A673 (cell line): ENCODE data around the gene FAM120B. TPM values are rescaled to one million over a fixed set of nuclear protein-coding genes. Genes with fewer than 3 reads are reported as not detected.

ENCODE experiments used
- BruUV-seq: library from RNA; stranded (reverse); fragments of 400-500 nt; replicated peaks from 2 replicates; lab custom pipeline; 2021; lab: Mats Ljungman, UMichigan
- CTCF ChIA-PET: fragments of 300-600 bp; sonication (Branson Sonifier 250); formaldehyde crosslinking; loops from one replicate; lab custom pipeline; 2022; ENCODE audit warnings: antibody characterized with exemption; lab: Charles Lee
- POLR2A ChIA-PET: fragments of 300-600 bp; sonication (Branson Sonifier 250); formaldehyde crosslinking; loops from one replicate; lab custom pipeline; 2022; ENCODE audit warnings: antibody characterized with exemption; ENCODE audit not compliant: low non-redundant PET; lab: Charles Lee
- DNase-seq: peaks from one replicate; pipeline ENCODE4 v3.0.0-alpha.2; 2015; ENCODE audit warnings: low spot score
- H3K27ac ChIP-seq: fragments of 200-600 bp; sonication (generic); 2 replicates; pipeline ENCODE4 v1.5.1; 2016; ENCODE audit warnings: mixed run types, low read depth, mild to moderate bottlenecking, mixed read lengths, antibody characterized with exemption, low read length; ENCODE audit not compliant: poor library complexity, severe bottlenecking
- H3K27me3 ChIP-seq: fragments of 200-600 bp; sonication (generic); replicated peaks from 2 replicates; pipeline ENCODE4 v1.6.1; 2017; ENCODE audit warnings: mixed run types, low read depth, mild to moderate bottlenecking, mixed read lengths, antibody characterized with exemption, low read length; ENCODE audit not compliant: insufficient read depth, poor library complexity
- H3K36me3 ChIP-seq: fragments of 200-600 bp; sonication (generic); 2 replicates; pipeline ENCODE4 v1.6.1; 2016; ENCODE audit warnings: mixed run types, mild to moderate bottlenecking, mixed read lengths, antibody characterized with exemption, low read length; ENCODE audit not compliant: insufficient read depth, poor library complexity, severe bottlenecking
- H3K4me1 ChIP-seq: fragments of 200-600 bp; sonication (generic); 2 replicates; pipeline ENCODE4 v1.6.1; 2017; ENCODE audit warnings: mixed run types, mild to moderate bottlenecking, mixed read lengths, antibody characterized with exemption, low read length; ENCODE audit not compliant: insufficient read depth, poor library complexity, severe bottlenecking
- H3K4me3 ChIP-seq: fragments of 200-600 bp; sonication (generic); 2 replicates; pipeline ENCODE4 v1.5.1; 2016; ENCODE audit warnings: low read depth, mixed run types, mild to moderate bottlenecking, mixed read lengths, low read length; ENCODE audit not compliant: poor library complexity, severe bottlenecking
- H3K9me3 ChIP-seq: fragments of 200-600 bp; sonication (generic); 2 replicates; pipeline ENCODE4 v1.6.1; 2016; ENCODE audit warnings: mixed run types, low read depth, mild to moderate bottlenecking, mixed read lengths, antibody characterized with exemption, low read length; ENCODE audit not compliant: poor library complexity, severe bottlenecking
- EZH2 ChIP-seq: fragments of 200-600 bp; sonication (generic); IDR thresholded peaks from 2 replicates; pipeline ENCODE4 v1.6.1; 2017; ENCODE audit warnings: borderline replicate concordance, low read depth, mild to moderate bottlenecking, mixed read lengths, antibody characterized with exemption, low read length; ENCODE audit not compliant: poor library complexity, severe bottlenecking
- intact Hi-C: fragments of 100-400 bp; cut with micrococcal nuclease; formaldehyde crosslinking; loops from one replicate; pipeline ENCODE4 v1.10.0; 2022; ENCODE audit not compliant: unreplicated experiment
- total RNA-seq: library from RNA; stranded (reverse); gene quantifications from 2 replicates; pipeline ENCODE4 v1.2.3, GENCODE V29; 2021
- TF ChIP-seq, protein P1 (sequence below): fragments of 300-800, 200-600 bp; sonication (generic); conservative IDR thresholded peaks from 2 replicates; pipeline ENCODE4 v1.5.1; 2017; ENCODE audit warnings: low read depth, mild to moderate bottlenecking, antibody characterized with exemption, low read length, moderate library complexity, mixed read lengths

The FAM120B gene
- total RNA-seq, 1 experiment from 2014 or later, result 31.6 TPM

DNA sequence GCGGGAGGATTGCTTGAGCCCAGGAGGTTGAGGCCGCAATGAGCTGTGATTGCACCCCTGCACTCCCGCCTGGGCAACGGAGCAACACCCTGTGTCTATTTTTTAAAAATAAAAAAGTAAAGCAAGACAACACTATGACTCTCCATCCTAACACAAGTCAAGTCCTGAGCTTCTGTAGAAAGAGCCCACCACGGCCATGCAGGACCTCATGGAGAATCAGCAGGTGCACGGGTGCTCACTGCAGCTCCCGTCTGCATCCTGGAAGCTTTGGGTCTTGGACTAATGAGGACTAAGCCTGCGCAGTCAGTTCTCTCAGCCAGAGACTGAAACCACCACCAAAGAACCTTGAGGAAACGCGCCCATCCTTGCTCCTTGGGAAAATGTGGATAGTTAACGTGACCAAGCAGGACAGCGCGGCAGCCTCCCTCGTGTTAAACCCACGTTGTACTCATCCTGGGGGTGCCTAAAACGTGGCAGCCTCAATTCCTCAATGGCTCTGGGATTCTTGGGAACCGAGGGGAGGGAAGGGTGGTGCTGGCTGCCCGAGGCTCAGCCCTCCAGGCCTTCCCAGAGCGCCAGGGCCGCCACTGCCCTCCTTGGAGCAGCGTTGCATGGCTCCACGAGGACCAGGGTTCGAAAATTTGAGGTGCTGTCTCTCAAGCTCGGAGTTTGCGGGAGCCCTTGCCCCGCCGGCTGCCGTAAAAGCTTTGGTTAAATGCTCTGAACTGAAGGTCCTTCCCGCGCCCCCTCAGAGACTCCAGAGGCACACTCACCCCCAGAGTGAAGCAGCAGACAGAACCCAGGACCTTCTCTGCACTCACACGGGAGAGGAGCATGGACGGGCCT lies 44.7 kb upstream of the FAM120B start:
- ChIA-PET POLR2A (no interaction called here), CTCF (no interaction called here)
- intact Hi-C loops, result no loop called here
- H3K4me3 ChIP-seq, result no peak overlapping the region
- H3K27ac ChIP-seq, result no peak overlapping the region
- BruUV-seq, result no TSS peak
- DNase-seq, result no peak
- H3K9me3 ChIP-seq, result no peaks in the 10 kb centered on the region
- no peaks in the 10 kb centered on the region for H3K36me3 ChIP-seq
- no peaks in the 10 kb centered on the region for H3K27me3 ChIP-seq
- TF ChIP-seq, protein P1, sequence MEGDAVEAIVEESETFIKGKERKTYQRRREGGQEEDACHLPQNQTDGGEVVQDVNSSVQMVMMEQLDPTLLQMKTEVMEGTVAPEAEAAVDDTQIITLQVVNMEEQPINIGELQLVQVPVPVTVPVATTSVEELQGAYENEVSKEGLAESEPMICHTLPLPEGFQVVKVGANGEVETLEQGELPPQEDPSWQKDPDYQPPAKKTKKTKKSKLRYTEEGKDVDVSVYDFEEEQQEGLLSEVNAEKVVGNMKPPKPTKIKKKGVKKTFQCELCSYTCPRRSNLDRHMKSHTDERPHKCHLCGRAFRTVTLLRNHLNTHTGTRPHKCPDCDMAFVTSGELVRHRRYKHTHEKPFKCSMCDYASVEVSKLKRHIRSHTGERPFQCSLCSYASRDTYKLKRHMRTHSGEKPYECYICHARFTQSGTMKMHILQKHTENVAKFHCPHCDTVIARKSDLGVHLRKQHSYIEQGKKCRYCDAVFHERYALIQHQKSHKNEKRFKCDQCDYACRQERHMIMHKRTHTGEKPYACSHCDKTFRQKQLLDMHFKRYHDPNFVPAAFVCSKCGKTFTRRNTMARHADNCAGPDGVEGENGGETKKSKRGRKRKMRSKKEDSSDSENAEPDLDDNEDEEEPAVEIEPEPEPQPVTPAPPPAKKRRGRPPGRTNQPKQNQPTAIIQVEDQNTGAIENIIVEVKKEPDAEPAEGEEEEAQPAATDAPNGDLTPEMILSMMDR, result no peak
- no peak for TF ChIP-seq EZH2
- H3K4me1 ChIP-seq, result no peaks in the 10 kb centered on the region

GRCh38 chr6:170262489-170263088 lies 44.0 kb upstream of the FAM120B start:
- ChIA-PET CTCF (no interaction called here), POLR2A (no interaction called here)
- no peak overlapping the region for H3K4me3 ChIP-seq
- H3K27ac ChIP-seq, result no peak overlapping the region
- no peaks in the 10 kb centered on the region for H3K4me1 ChIP-seq
- H3K9me3 ChIP-seq, result no peaks in the 10 kb centered on the region
- H3K27me3 ChIP-seq, result no peaks in the 10 kb centered on the region
- no peaks in the 10 kb centered on the region for H3K36me3 ChIP-seq
- TF ChIP-seq EZH2, result no peak
- TF ChIP-seq, protein P1, result no peak
- no TSS peak for BruUV-seq
- no peak for DNase-seq
- intact Hi-C loops, result no loop called here

GRCh38 chr6:170263410-170263809 lies 43.1 kb upstream of the FAM120B start:
- no peaks in the 10 kb centered on the region for H3K27me3 ChIP-seq
- ChIA-PET CTCF (no interaction called here), POLR2A (no interaction called here)
- no peak overlapping the region for H3K4me3 ChIP-seq
- intact Hi-C loops, result no loop called here
- H3K4me1 ChIP-seq, result no peaks in the 10 kb centered on the region
- TF ChIP-seq, protein P1, result no peak
- no peak for TF ChIP-seq EZH2
- no peak for DNase-seq
- H3K27ac ChIP-seq, result no peak overlapping the region
- no TSS peak for BruUV-seq
- H3K9me3 ChIP-seq, result no peaks in the 10 kb centered on the region
- no peaks in the 10 kb centered on the region for H3K36me3 ChIP-seq
